ENCODE measurements around the gene GPR137.

GRCh38 chr11:64253481-64253880 lies 32.2 kb upstream of the GPR137 start:
- TF ChIP-seq CTCF (IDR thresholded peaks at IDR 0.05), result no peak
- no peak for TF ChIP-seq EZH2 (IDR thresholded peaks at IDR 0.05)
- TF ChIP-seq EZH2phosphoT487 (IDR thresholded peaks at IDR 0.05), result no peak

Measured in neural progenitor cell (in vitro differentiated cells).